Stimulated activated CD4-positive, alpha-beta T cell treated with anti-CD3 and anti-CD28 coated beads, Interleukin-15, amount 100 ng/mL, for 1 hour (primary cell): ENCODE measurements around the gene ABTB2.
A peak's percentile ranks its signal among the peaks of the same experiment; 100 is the strongest.

Experiments
- DNase-seq, 2 donors: peaks; one replicate each; pipeline ENCODE4 v3.0.0-alpha.2; 2020; ENCODE audit warnings: low read depth in 1 of 2, low spot score in 1 of 2

The ABTB2 gene

GRCh38 chr11:34132261-34132965 is 225.4 kb downstream of the ABTB2 start:
- no peak for DNase-seq

- DNase-seq = no peak
Observed at GRCh38 chr11:34128824-34129223, 229.0 kb downstream of the ABTB2 start.

GRCh38 chr11:34126959-34127848 is 230.6 kb downstream of the ABTB2 start:
- no peak for DNase-seq

GRCh38 chr11:34124885-34125668 is 232.7 kb downstream of the ABTB2 start:
- DNase-seq = no peak

GRCh38 chr11:34120651-34121050 is 237.2 kb downstream of the ABTB2 start:
- no peak for DNase-seq

- DNase-seq = no peak
Observed at GRCh38 chr11:34114471-34114870, 243.3 kb downstream of the ABTB2 start.

- DNase-seq = no peak
Observed at GRCh38 chr11:34114014-34114413, 243.8 kb downstream of the ABTB2 start.

GRCh38 chr11:34111722-34112270 is 246.0 kb downstream of the ABTB2 start:
- no peak for DNase-seq

GRCh38 chr11:34105957-34106504 is 251.8 kb downstream of the ABTB2 start:
- DNase-seq = no peak

GRCh38 chr11:34105079-34105956 is 252.5 kb downstream of the ABTB2 start, which contains the start of gene NAT10:
Gene NAT10, plus strand, starts transcription at chr11:34105629. Its CDS starts 2,597 bp downstream, at chr11:34108226.
- DNase-seq = peak; percentile 88 to 92

- DNase-seq = no peak
Observed at GRCh38 chr11:34104680-34105078, 253.1 kb downstream of the ABTB2 start.
